HepG2 (cell line): ENCODE data around the gene ERICH6. TPM values are rescaled to one million over a fixed set of nuclear protein-coding genes. Genes with fewer than 3 reads are reported as not detected.

ENCODE experiments used
- ADNP ChIP-seq: sonication (generic); formaldehyde crosslinking; IDR thresholded peaks from 2 replicates; pipeline ENCODE4 v1.4.0; 2020; ENCODE audit warnings: missing genetic modification reagents
- CCDC6 ChIP-seq: sonication (generic); formaldehyde crosslinking; IDR thresholded peaks from 2 replicates; pipeline ENCODE4 v1.8.1; 2022; ENCODE audit warnings: mild to moderate bottlenecking, missing genetic modification reagents, moderate library complexity
- DMTF1 ChIP-seq: sonication (generic); formaldehyde crosslinking; IDR thresholded peaks from 2 replicates; pipeline ENCODE4 v1.4.0; 2020; ENCODE audit warnings: mild to moderate bottlenecking, missing genetic modification reagents
- DPF2 ChIP-seq: sonication (generic); formaldehyde crosslinking; IDR thresholded peaks from 2 replicates; pipeline ENCODE4 v1.4.0; 2020; ENCODE audit warnings: mild to moderate bottlenecking, low read depth, missing genetic modification reagents, borderline replicate concordance
- IKZF5 ChIP-seq: IDR thresholded peaks from 2 replicates; pipeline ENCODE4 v1.6.1; 2018; ENCODE audit warnings: missing genetic modification reagents, mild to moderate bottlenecking, missing compliant biosample characterization
- KAT2B ChIP-seq: fragments of 150-350 bp; IDR thresholded peaks from 2 replicates; pipeline ENCODE4 v1.6.1; 2014; ENCODE audit warnings: low read depth, low read length, borderline replicate concordance
- SNAPC2 ChIP-seq: sonication (generic); formaldehyde crosslinking; IDR thresholded peaks from 2 replicates; pipeline ENCODE4 v1.8.1; 2022; ENCODE audit warnings: mild to moderate bottlenecking, missing genetic modification reagents
- TAF1 ChIP-seq: sonication (generic); formaldehyde crosslinking; IDR thresholded peaks from 2 replicates; pipeline ENCODE4 v1.4.0; 2020; ENCODE audit warnings: missing genetic modification reagents
- TBX3 ChIP-seq: fragments of 450-650 bp; IDR thresholded peaks from 2 replicates; pipeline ENCODE4 v1.6.1; 2017; ENCODE audit warnings: antibody characterized with exemption, mild to moderate bottlenecking, inconsistent platforms, borderline replicate concordance
- ZFP41 ChIP-seq: sonication (generic); formaldehyde crosslinking; IDR thresholded peaks from 2 replicates; pipeline ENCODE4 v1.4.0; 2020; ENCODE audit warnings: mild to moderate bottlenecking, missing genetic modification reagents, borderline replicate concordance
- polyA plus RNA-seq, 8 experiments: library from polyadenylated mRNA; depleted of rRNA in 3 of 8; stranded (reverse) in 7 of 8; unstranded in 1 of 8; fragments of >200 nt; fragmentation: Illumina TruSeq in 4 of 8; extraction: Trizol in 4 of 8; gene quantifications; 2 replicates each; pipeline versions ENCODE4 v1.2.1 to v1.2.3, GENCODE V29; 2011 to 2016; ENCODE audit warnings: low read depth in 4 of 8, missing spikeins in 1 of 8, mixed read lengths in 1 of 8; ENCODE audit not compliant: insufficient read depth in 1 of 8
- total RNA-seq, 5 experiments: library from RNA; depleted of rRNA; stranded (reverse); fragments of >200 nt; fragmentation: Illumina TruSeq; extraction: Trizol; gene quantifications; 2 replicates each; pipeline ENCODE4 v1.2.3, GENCODE V29; 2016; ENCODE audit warnings: low read depth in 1 of 5
- TF ChIP-seq, protein P1 (sequence below): sonication (generic); formaldehyde crosslinking; IDR thresholded peaks from 2 replicates; pipeline ENCODE4 v1.4.0; 2020; ENCODE audit warnings: missing genetic modification reagents, borderline replicate concordance
- TF ChIP-seq, protein P2 (sequence below): sonication (generic); formaldehyde crosslinking; conservative IDR thresholded peaks from 2 replicates; pipeline ENCODE4 v1.4.0; 2020; ENCODE audit warnings: missing genetic modification reagents
- TF ChIP-seq, protein P3 (sequence below), 2 experiments: sonication (generic) in 1 of 2; formaldehyde crosslinking in 1 of 2; IDR thresholded peaks; 2 replicates each; pipeline versions ENCODE4 v1.4.0 to v1.6.1; 2016 to 2020; ENCODE audit warnings: borderline replicate concordance in 1 of 2, low read depth in 1 of 2, mild to moderate bottlenecking in 1 of 2, missing genetic modification reagents in 1 of 2

ERICH6 gene
- total and polyA plus RNA-seq, 2 of the 13 experiments (the other 11 are each of a cell fraction or from before 2014, with no cell fraction given) = 0.03 TPM; not detected in 1

DNA sequence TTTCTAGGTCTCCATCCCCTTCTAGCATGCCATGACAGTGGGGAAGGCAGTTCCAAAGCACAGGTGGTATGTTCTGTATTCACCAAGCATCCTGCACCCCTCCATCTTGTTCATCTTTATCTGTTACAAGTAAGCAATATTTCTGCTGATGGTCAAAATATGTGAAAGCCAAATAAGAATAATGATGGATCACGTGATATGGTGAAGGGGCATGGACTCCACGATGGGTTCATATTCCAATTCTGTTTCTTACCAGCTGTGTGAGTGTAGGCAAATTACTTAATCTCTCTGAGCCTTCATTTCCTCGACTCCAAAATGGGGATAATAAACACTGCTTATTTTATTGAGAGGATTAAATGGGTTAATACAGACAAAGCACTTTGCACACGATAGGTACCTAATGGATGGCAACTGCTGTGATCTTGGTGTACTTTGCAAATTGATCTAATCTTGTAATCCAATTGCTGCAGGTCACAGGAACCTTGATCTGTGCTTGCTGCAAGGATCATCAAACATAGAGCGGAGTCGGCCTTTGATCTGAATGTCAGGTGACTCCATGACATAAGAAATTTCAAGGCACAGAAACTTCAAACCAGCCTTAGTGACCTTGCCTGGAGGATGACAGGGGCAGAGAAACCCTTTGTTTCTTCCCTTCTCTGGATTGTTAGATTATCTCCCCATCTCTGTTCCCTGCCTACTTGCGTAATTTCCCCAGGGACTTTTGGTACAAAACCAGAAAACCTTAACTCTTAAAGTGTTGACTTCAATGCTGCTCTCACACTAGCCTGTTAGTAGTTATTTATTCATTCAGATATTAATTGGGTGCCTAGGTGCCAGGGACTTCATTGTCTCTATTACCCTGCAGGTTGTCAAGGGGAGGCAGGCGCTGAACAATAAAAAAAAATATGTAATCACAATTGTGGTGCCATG is 33.4 kb upstream of the ERICH6 start (continued):
- TF ChIP-seq, protein P1, sequence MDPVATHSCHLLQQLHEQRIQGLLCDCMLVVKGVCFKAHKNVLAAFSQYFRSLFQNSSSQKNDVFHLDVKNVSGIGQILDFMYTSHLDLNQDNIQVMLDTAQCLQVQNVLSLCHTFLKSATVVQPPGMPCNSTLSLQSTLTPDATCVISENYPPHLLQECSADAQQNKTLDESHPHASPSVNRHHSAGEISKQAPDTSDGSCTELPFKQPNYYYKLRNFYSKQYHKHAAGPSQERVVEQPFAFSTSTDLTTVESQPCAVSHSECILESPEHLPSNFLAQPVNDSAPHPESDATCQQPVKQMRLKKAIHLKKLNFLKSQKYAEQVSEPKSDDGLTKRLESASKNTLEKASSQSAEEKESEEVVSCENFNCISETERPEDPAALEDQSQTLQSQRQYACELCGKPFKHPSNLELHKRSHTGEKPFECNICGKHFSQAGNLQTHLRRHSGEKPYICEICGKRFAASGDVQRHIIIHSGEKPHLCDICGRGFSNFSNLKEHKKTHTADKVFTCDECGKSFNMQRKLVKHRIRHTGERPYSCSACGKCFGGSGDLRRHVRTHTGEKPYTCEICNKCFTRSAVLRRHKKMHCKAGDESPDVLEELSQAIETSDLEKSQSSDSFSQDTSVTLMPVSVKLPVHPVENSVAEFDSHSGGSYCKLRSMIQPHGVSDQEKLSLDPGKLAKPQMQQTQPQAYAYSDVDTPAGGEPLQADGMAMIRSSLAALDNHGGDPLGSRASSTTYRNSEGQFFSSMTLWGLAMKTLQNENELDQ (CRISPR knock-in tag) = no peak
- TF ChIP-seq IKZF5 (CRISPR knock-in tag) (peak; percentile 79; the same call in 1 of the 2 replicates), DMTF1 (CRISPR knock-in tag) (no peak), TAF1 (CRISPR knock-in tag) (no peak; the same call in 1 of the 2 replicates), CCDC6 (CRISPR knock-in tag) (peak; percentile 57), ZFP41 (CRISPR knock-in tag) (no peak), SNAPC2 (peak; percentile 34; the same call in 1 of the 2 replicates), TBX3 (peak; percentile 84; the same call in 1 of the 2 replicates), KAT2B (no peak), ADNP (CRISPR knock-in tag) (no peak), DPF2 (CRISPR knock-in tag) (peak; percentile 96)
- TF ChIP-seq, protein P2, sequence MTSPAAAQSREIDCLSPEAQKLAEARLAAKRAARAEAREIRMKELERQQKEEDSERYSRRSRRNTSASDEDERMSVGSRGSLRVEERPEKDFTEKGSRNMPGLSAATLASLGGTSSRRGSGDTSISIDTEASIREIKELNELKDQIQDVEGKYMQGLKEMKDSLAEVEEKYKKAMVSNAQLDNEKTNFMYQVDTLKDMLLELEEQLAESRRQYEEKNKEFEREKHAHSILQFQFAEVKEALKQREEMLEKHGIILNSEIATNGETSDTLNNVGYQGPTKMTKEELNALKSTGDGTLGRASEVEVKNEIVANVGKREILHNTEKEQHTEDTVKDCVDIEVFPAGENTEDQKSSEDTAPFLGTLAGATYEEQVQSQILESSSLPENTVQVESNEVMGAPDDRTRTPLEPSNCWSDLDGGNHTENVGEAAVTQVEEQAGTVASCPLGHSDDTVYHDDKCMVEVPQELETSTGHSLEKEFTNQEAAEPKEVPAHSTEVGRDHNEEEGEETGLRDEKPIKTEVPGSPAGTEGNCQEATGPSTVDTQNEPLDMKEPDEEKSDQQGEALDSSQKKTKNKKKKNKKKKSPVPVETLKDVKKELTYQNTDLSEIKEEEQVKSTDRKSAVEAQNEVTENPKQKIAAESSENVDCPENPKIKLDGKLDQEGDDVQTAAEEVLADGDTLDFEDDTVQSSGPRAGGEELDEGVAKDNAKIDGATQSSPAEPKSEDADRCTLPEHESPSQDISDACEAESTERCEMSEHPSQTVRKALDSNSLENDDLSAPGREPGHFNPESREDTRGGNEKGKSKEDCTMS (CRISPR knock-in tag) = no peak
- TF ChIP-seq, protein P3, sequence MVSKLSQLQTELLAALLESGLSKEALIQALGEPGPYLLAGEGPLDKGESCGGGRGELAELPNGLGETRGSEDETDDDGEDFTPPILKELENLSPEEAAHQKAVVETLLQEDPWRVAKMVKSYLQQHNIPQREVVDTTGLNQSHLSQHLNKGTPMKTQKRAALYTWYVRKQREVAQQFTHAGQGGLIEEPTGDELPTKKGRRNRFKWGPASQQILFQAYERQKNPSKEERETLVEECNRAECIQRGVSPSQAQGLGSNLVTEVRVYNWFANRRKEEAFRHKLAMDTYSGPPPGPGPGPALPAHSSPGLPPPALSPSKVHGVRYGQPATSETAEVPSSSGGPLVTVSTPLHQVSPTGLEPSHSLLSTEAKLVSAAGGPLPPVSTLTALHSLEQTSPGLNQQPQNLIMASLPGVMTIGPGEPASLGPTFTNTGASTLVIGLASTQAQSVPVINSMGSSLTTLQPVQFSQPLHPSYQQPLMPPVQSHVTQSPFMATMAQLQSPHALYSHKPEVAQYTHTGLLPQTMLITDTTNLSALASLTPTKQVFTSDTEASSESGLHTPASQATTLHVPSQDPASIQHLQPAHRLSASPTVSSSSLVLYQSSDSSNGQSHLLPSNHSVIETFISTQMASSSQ (IDR thresholded peaks at IDR 0.05; ENCODE audit: low read depth) = peak; percentile 86
- TF ChIP-seq, protein P3 (CRISPR knock-in tag; IDR thresholded peaks at IDR 0.05; ENCODE audit: borderline replicate concordance) = peak; percentile 91; the same call in 1 of the 2 replicates
